Panc1 (cell line): ENCODE data around the gene EPYC. TPM values are rescaled to one million over a fixed set of nuclear protein-coding genes. Genes with fewer than 3 reads are reported as not detected.

ENCODE experiments used
- ATAC-seq: fragments of 200-7000 bp; cut with Tn5 transposase; 2 replicates; pipeline ENCODE4 v1.9.1; 2020; ENCODE audit warnings: mild to moderate bottlenecking, moderate library complexity
- BruUV-seq: library from RNA; stranded (reverse); fragments of 400-500 nt; replicated peaks from 2 replicates; lab custom pipeline; 2021; lab: Mats Ljungman, UMichigan
- CTCF ChIA-PET: fragments of 300-600 bp; sonication (Branson Sonifier 250); formaldehyde crosslinking; loops from one replicate; lab custom pipeline; 2022; ENCODE audit warnings: antibody characterized with exemption; lab: Charles Lee
- POLR2A ChIA-PET: fragments of 300-600 bp; sonication (Branson Sonifier 250); formaldehyde crosslinking; loops from one replicate; lab custom pipeline; 2022; ENCODE audit warnings: antibody characterized with exemption; lab: Charles Lee
- DNase-seq: peaks from one replicate; pipeline ENCODE4 v3.0.0-alpha.2; 2010; ENCODE audit warnings: low read depth, low spot score
- H3K27ac ChIP-seq: 2 replicates; pipeline ENCODE4 v1.5.1; 2011; ENCODE audit warnings: mild to moderate bottlenecking, low read length, inconsistent platforms
- H3K27me3 ChIP-seq: fragments of 200-500 bp; sonication (Bioruptor generic); 2 replicates; pipeline ENCODE4 v1.6.0; 2014; ENCODE audit warnings: low read length, inconsistent platforms; ENCODE audit not compliant: control insufficient read depth, insufficient read depth
- H3K36me3 ChIP-seq: fragments of 200-500 bp; sonication (Bioruptor generic); 2 replicates; pipeline ENCODE4 v1.5.1; 2014; ENCODE audit warnings: inconsistent platforms, mild to moderate bottlenecking, low read length, moderate library complexity; ENCODE audit not compliant: control insufficient read depth, insufficient read depth
- H3K4me1 ChIP-seq: 2 replicates; pipeline ENCODE4 v1.5.1; 2011; ENCODE audit warnings: inconsistent platforms, mild to moderate bottlenecking, low read length, moderate library complexity; ENCODE audit not compliant: control insufficient read depth, insufficient read depth
- H3K4me3 ChIP-seq, 2 experiments: 2 replicates each; pipeline ENCODE4 v1.5.1; 2011 to 2012; ENCODE audit warnings: low read depth in 2 of 2, low read length in 2 of 2, mild to moderate bottlenecking in 2 of 2, inconsistent platforms in 1 of 2, moderate library complexity in 1 of 2
- H3K9me3 ChIP-seq: fragments of 200-500 bp; sonication (Bioruptor generic); 2 replicates; pipeline ENCODE4 v1.5.1; 2014; ENCODE audit warnings: low read depth, mild to moderate bottlenecking, inconsistent platforms, low read length, moderate library complexity; ENCODE audit not compliant: control insufficient read depth, insufficient read depth
- POLR2AphosphoS5 ChIP-seq: IDR thresholded peaks from 2 replicates; pipeline ENCODE4 v1.6.1; 2012; ENCODE audit warnings: mild to moderate bottlenecking, low read depth, low read length, moderate library complexity
- SIN3A ChIP-seq: IDR thresholded peaks from 2 replicates; pipeline ENCODE4 v1.6.1; 2012; ENCODE audit warnings: low read depth, mild to moderate bottlenecking, low read length, moderate library complexity, borderline replicate concordance; ENCODE audit not compliant: insufficient read depth
- TCF7L2 ChIP-seq: IDR thresholded peaks from 2 replicates; pipeline ENCODE4 v1.6.1; 2011; ENCODE audit warnings: mild to moderate bottlenecking, low read depth, low read length, inconsistent platforms
- in situ Hi-C: cut with HindIII; loops from 2 replicates; pipeline ENCODE4 v1.10.0; 2016; ENCODE audit warnings: low sequenced_read_pairs, low pct_unique_long_range_greater_than_20kb
- intact Hi-C: fragments of 100-400 bp; cut with micrococcal nuclease; formaldehyde crosslinking; loops from one replicate; pipeline ENCODE4 v1.10.0; 2022; ENCODE audit not compliant: unreplicated experiment
- total RNA-seq: library from RNA; stranded (reverse); gene quantifications from one replicate; pipeline ENCODE4 v1.2.1, GENCODE V29; 2021; ENCODE audit not compliant: unreplicated experiment
- TF ChIP-seq, protein P1 (sequence below): fragments of 450-650 bp; IDR thresholded peaks from 2 replicates; pipeline ENCODE4 v1.5.1; 2017; ENCODE audit warnings: mild to moderate bottlenecking
- TF ChIP-seq, protein P2 (sequence below), 2 experiments: IDR thresholded peaks; 2 replicates each; pipeline ENCODE4 v1.6.1; 2011 to 2012; ENCODE audit warnings: low read depth in 2 of 2, control low read depth in 1 of 2, low read length in 1 of 2, mild to moderate bottlenecking in 1 of 2, moderate library complexity in 1 of 2; ENCODE audit not compliant: insufficient read depth in 1 of 2

EPYC gene
- total RNA-seq, 1 experiment from 2014 or later, result not detected

DNA sequence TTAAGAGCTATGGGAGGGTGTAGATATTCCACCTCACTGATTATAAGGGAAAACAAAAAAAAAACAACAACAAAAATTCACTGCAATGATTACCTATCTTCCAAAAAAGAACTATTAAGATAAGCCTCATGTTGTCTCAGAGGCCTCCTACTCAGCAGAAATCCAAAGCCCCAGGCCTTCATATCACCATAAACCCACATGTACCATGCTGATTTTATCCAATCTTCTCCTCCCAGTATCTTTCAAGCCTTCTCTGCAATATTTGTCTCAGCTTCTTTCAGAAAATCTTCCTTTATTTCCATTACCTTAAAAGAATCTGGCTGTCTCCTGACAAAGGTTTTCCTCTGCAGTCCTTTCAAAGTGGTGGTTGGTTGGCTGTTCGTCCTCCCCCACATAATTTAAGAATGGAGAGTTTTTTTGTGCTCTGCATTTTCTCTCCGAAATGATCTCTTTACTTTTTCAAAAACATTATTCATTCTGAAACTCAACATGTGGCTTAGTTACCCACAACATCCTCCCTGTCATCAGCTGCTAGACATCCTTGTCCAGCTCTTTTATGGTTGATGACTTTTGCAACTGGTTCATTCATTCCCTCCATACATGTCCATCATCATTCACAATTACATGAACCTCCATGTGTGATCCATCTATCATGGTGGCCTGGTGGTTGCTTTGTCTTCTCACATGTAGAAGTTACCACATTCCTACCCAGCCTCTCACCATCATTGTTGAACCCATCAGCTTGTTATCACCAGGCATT, 2.9 kb upstream of the EPYC start:
- no peak overlapping the region for H3K4me3 ChIP-seq
- H3K4me1 ChIP-seq, result no peaks in the 10 kb centered on the region
- intact Hi-C loops, result no loop called here
- TF ChIP-seq, protein P1, sequence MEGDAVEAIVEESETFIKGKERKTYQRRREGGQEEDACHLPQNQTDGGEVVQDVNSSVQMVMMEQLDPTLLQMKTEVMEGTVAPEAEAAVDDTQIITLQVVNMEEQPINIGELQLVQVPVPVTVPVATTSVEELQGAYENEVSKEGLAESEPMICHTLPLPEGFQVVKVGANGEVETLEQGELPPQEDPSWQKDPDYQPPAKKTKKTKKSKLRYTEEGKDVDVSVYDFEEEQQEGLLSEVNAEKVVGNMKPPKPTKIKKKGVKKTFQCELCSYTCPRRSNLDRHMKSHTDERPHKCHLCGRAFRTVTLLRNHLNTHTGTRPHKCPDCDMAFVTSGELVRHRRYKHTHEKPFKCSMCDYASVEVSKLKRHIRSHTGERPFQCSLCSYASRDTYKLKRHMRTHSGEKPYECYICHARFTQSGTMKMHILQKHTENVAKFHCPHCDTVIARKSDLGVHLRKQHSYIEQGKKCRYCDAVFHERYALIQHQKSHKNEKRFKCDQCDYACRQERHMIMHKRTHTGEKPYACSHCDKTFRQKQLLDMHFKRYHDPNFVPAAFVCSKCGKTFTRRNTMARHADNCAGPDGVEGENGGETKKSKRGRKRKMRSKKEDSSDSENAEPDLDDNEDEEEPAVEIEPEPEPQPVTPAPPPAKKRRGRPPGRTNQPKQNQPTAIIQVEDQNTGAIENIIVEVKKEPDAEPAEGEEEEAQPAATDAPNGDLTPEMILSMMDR, result no peak
- TF ChIP-seq POLR2AphosphoS5 (no peak), TCF7L2 (no peak), SIN3A (no peak)
- TF ChIP-seq, protein P2, sequence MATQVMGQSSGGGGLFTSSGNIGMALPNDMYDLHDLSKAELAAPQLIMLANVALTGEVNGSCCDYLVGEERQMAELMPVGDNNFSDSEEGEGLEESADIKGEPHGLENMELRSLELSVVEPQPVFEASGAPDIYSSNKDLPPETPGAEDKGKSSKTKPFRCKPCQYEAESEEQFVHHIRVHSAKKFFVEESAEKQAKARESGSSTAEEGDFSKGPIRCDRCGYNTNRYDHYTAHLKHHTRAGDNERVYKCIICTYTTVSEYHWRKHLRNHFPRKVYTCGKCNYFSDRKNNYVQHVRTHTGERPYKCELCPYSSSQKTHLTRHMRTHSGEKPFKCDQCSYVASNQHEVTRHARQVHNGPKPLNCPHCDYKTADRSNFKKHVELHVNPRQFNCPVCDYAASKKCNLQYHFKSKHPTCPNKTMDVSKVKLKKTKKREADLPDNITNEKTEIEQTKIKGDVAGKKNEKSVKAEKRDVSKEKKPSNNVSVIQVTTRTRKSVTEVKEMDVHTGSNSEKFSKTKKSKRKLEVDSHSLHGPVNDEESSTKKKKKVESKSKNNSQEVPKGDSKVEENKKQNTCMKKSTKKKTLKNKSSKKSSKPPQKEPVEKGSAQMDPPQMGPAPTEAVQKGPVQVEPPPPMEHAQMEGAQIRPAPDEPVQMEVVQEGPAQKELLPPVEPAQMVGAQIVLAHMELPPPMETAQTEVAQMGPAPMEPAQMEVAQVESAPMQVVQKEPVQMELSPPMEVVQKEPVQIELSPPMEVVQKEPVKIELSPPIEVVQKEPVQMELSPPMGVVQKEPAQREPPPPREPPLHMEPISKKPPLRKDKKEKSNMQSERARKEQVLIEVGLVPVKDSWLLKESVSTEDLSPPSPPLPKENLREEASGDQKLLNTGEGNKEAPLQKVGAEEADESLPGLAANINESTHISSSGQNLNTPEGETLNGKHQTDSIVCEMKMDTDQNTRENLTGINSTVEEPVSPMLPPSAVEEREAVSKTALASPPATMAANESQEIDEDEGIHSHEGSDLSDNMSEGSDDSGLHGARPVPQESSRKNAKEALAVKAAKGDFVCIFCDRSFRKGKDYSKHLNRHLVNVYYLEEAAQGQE (IDR thresholded peaks at IDR 0.05; ENCODE audit: insufficient read depth in 1 of 2, low read depth in 2 of 2, low read length in 1 of 2), result no peak
- H3K9me3 ChIP-seq, result no peaks in the 10 kb centered on the region
- in situ Hi-C loops, result no loop called here
- ChIA-PET POLR2A (no interaction called here), CTCF (no interaction called here)
- no peak for DNase-seq
- H3K27ac ChIP-seq, result no peak overlapping the region
- no peak for ATAC-seq
- no TSS peak for BruUV-seq
- H3K27me3 ChIP-seq, result no peaks in the 10 kb centered on the region
- H3K36me3 ChIP-seq, result no peaks in the 10 kb centered on the region; the same call in 1 of the 2 replicates

DNA sequence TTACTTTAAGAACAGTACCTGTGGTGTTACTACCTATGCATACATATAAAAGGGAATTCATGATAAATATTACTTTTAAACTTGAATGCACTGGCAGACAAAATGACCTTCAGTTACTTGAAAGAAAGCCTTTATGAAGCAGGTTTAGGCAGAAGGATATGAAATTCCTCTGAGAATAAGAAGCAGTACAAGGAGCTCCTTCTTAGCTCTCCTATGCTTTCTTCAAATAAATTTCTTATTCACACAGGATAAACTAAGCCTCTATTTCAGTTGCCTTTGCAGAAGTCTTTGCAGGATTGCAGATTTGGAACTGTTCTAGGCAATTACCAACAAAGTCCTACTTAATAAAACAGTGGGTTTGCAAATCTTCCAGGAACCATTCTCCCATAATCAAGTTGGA, 1.0 kb downstream of the EPYC start:
- TF ChIP-seq SIN3A (no peak), POLR2AphosphoS5 (no peak), TCF7L2 (no peak)
- TF ChIP-seq, protein P1, result no peak
- TF ChIP-seq, protein P2 (IDR thresholded peaks at IDR 0.05; ENCODE audit: insufficient read depth in 1 of 2, low read depth in 2 of 2, low read length in 1 of 2), result no peak
- DNase-seq (no peak), ATAC-seq (no peak)
- BruUV-seq, result no TSS peak
- H3K36me3 ChIP-seq, result no peaks in the 10 kb centered on the region; the same call in 1 of the 2 replicates
- no peak overlapping the region for H3K4me3 ChIP-seq
- no peaks in the 10 kb centered on the region for H3K27me3 ChIP-seq
- no peak overlapping the region for H3K27ac ChIP-seq
- no peaks in the 10 kb centered on the region for H3K4me1 ChIP-seq
- in situ Hi-C loops, result no loop called here
- ChIA-PET POLR2A (no interaction called here), CTCF (no interaction called here)
- no peaks in the 10 kb centered on the region for H3K9me3 ChIP-seq
- intact Hi-C loops, result no loop called here
